ENCODE results near the gene ZNF282.
A peak's percentile ranks its signal among the peaks of the same experiment; 100 is the strongest.

Gene ZNF282

GRCh38 chr7:149194799-149195179 is 557 bp upstream of the ZNF282 start:
- DNase-seq, result no peak

- DNase-seq, result peak; percentile 12
Observed at GRCh38 chr7:149196151-149196704, 882 bp downstream of the ZNF282 start.

GRCh38 chr7:149196705-149197171 is 1.4 kb downstream of the ZNF282 start:
- peak; percentile 37 for DNase-seq

- DNase-seq, result no peak
Observed at GRCh38 chr7:149197675-149198074, 2.3 kb downstream of the ZNF282 start.

- DNase-seq, result no peak
Observed at GRCh38 chr7:149198161-149198816, 2.9 kb downstream of the ZNF282 start.

GRCh38 chr7:149199234-149199995 is 4.1 kb downstream of the ZNF282 start:
- DNase-seq, result no peak

GRCh38 chr7:149202831-149203231 is 7.5 kb downstream of the ZNF282 start:
- peak; percentile 87 for DNase-seq

GRCh38 chr7:149205690-149206381 is 10.5 kb downstream of the ZNF282 start:
- no peak for DNase-seq

GRCh38 chr7:149207324-149208035 is 12.1 kb downstream of the ZNF282 start:
- no peak for DNase-seq

- peak; percentile 91 for DNase-seq
Observed at GRCh38 chr7:149209518-149210269, 14.3 kb downstream of the ZNF282 start.

- DNase-seq, result no peak
Observed at GRCh38 chr7:149210551-149210950, 15.2 kb downstream of the ZNF282 start.

GRCh38 chr7:149214020-149214720 is 18.8 kb downstream of the ZNF282 start:
- DNase-seq, result no peak

GRCh38 chr7:149216402-149216801 is 21.1 kb downstream of the ZNF282 start:
- DNase-seq, result no peak

GRCh38 chr7:149217570-149217969 is 22.2 kb downstream of the ZNF282 start:
- no peak for DNase-seq

- DNase-seq, result no peak
Observed at GRCh38 chr7:149218469-149219420, 23.4 kb downstream of the ZNF282 start.

GRCh38 chr7:149220534-149220933 is 25.2 kb downstream of the ZNF282 start:
- DNase-seq, result no peak

GRCh38 chr7:149223176-149223575 is 27.8 kb downstream of the ZNF282 start:
- no peak for DNase-seq

GRCh38 chr7:149223761-149224160 is 28.4 kb downstream of the ZNF282 start:
- DNase-seq, result no peak

GRCh38 chr7:149224352-149224751 is 29.0 kb downstream of the ZNF282 start:
- no peak for DNase-seq

GRCh38 chr7:149225106-149225505 is 29.8 kb downstream of the ZNF282 start:
- no peak for DNase-seq

Measured in activated CD4-positive, alpha-beta T cell treated with anti-CD3 and anti-CD28 coated beads, Interleukin-10, Interleukin-2, amounts not matched to agents 100 ng/mL and 50 ng/mL, durations not matched to agents 16 hours and 8 hours (primary cell).